GM13976 (cell line): ENCODE results near the gene GTPBP4.
A peak's percentile ranks its signal among the peaks of the same experiment; 100 is the strongest.

ENCODE experiments used
- DNase-seq: peaks from one replicate; pipeline ENCODE4 v3.0.0; 2012; ENCODE audit warnings: low spot score
- in situ Hi-C: fragments of 300-500 bp; cut with MboI; formaldehyde crosslinking; loops from one replicate; pipeline ENCODE4 v1.12.0; 2022; ENCODE audit warnings: low sequenced_read_pairs, mixed read lengths, inconsistent platforms; ENCODE audit not compliant: unreplicated experiment
- TF ChIP-seq, protein P1 (sequence below): IDR thresholded peaks from 2 replicates; pipeline ENCODE4 v1.5.1; 2012; ENCODE audit warnings: borderline replicate concordance, mild to moderate bottlenecking; ENCODE audit not compliant: insufficient read depth; ENCODE audit errors: extremely low read depth, missing control alignments, control extremely low read depth

The GTPBP4 gene

DNA sequence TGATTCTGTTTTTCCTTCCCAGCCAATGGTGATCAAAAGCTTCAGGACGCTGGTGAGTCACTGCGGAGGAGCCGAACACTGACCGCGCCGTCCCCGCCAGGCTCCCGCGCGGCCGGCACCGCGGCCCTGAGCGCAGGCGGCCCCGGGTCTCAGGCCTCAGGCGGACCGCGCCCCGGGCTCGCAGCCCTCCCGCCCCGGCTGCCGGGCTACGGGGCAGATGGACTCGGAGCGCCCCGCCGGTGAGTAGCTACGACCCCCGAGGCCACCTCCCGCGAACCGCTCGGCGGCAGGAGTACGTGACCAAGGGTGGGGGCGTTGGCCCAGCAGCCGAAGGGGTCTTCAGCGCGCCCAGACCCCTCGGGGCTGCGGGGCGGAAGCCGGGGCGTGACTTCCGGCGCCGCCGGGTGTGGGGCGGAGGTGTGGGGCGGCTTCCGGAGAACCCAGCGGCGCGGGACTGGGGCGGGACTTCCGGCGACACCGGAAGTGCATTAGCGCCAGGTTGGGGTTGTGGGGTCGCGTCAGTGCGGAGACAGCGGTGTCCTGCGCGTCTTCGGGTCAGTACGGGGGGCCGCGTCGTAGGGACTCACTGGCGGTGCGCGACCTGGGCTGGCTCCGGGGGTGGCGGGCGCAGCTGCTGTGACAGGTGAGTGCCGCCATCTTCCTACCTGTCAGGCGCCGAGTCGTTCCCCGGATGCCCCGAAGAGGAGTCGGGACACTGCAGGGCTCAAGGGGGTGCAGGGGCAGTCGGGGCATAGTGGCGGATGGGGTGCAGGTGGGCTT is 68.3 kb downstream of the GTPBP4 start, which contains the start of gene WDR37:
WDR37 (plus strand) TSS at position 60 of the 780 bp plus-strand sequence. CDS start 15,771 bp downstream, outside the sequence.
- in situ Hi-C loops, result no loop called here
- DNase-seq, result peak; percentile 96
- TF ChIP-seq, protein P1, sequence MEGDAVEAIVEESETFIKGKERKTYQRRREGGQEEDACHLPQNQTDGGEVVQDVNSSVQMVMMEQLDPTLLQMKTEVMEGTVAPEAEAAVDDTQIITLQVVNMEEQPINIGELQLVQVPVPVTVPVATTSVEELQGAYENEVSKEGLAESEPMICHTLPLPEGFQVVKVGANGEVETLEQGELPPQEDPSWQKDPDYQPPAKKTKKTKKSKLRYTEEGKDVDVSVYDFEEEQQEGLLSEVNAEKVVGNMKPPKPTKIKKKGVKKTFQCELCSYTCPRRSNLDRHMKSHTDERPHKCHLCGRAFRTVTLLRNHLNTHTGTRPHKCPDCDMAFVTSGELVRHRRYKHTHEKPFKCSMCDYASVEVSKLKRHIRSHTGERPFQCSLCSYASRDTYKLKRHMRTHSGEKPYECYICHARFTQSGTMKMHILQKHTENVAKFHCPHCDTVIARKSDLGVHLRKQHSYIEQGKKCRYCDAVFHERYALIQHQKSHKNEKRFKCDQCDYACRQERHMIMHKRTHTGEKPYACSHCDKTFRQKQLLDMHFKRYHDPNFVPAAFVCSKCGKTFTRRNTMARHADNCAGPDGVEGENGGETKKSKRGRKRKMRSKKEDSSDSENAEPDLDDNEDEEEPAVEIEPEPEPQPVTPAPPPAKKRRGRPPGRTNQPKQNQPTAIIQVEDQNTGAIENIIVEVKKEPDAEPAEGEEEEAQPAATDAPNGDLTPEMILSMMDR, result no peak

DNA sequence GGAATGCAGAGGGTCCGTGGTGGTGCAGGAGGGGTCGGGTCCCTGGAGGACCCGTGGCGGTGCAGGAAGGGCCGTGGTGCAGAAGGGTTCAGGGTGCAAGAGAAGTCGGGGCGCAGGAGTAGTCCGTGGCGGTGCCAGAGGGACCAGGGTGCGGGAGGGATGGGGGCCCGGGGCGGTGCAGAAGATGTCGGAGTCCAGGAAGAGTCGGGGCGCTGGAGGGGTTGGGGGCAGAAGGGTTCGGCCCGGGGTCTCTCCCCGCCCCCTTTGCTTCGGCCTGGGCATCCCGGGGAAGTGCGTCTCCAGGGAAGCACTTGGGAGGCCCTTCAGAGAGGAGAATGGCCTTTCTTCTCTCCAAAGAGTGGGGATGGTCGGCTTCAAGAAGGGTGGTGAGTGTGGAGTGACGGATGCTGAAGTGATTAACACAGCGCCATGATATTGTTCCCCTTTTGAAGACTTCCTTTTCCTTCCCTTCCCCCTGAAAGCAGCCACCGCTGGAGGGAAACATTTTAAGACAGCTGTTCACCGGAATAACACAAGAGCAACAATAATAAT is 68.9 kb downstream of the GTPBP4 start:
- DNase-seq, result peak; percentile 46
- in situ Hi-C loops, result no loop called here
- TF ChIP-seq, protein P1, result no peak

DNA sequence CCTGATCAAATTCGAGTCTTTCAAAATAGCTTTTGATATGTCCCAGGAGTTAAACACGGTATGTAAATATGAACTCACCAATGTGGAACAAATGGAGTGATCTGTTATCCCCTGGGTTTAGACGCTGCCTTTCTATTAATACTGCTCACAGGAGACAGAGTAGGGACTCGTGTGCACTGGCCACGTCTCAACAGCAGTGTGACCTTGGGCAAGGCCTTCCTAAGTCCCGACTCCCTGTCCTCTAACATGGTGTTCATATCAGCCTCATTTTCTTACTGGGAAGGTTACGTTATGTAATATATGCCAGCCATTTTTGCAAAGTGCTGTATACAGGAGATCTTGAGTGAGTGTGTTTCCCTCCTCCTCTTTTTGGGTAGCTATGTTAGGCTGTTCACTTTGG is 69.8 kb downstream of the GTPBP4 start:
- DNase-seq, result no peak
- in situ Hi-C loops, result no loop called here
- TF ChIP-seq, protein P1, result no peak

DNA sequence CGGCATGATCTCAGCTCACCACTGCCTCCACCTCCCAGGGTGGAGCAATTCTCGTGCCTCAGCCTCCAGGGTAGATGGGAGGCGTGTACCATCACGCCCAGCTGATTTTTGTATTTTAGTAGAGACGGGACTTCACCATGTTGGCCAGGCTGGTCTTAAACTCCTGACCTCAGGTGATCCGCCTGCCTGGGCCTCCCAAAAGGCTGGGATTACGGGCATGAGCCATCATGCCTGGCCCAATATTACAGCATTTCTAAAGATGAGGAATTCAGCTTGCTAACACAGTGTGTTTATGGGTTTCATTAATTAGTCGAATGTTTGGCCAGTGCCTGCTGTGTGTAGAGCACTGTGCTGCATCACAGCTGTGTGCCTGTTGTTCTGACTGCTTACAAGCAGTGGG is 71.7 kb downstream of the GTPBP4 start:
- in situ Hi-C loops, result no loop called here
- TF ChIP-seq, protein P1, result no peak
- DNase-seq, result no peak

DNA sequence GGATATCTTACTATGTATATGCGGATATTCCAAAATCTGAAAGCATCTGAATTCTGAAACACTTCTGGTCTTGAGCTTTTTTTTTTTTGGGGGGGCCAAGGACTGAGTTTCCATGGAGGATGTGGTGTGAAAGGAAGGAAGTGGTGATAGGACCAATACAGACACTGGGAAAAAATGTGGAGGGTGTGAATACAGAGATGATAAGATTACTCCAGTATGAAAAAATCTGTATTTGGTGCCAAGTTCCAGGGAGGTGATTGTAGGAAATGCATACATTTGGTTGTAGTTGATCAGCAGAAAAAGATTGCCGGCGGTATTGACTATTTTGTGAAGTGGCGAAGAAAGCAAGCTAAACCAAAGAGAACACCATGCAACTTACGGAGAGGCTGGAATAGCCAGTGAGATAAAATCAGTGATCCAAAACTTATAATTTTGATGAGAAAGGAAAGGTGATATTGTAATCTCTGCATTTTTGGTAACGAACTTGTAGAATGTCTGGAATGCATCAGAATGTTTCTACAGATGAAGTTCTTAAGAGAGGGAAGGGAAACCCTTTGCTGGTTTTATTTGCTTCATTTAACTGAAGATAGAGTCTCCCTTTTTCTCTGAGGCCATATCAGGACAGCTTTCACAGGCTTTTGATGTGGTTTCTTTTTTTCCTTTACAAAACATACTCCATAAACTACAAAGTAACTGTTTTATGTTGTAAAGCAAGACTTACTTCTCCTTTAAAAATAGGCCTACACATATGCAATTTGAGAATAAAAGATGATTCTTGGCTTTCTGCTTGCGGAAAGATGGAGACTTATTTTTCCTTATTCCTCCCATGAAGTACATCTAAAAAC is 73.9 kb downstream of the GTPBP4 start:
- TF ChIP-seq, protein P1, result no peak
- DNase-seq, result no peak
- in situ Hi-C loops, result no loop called here

DNA sequence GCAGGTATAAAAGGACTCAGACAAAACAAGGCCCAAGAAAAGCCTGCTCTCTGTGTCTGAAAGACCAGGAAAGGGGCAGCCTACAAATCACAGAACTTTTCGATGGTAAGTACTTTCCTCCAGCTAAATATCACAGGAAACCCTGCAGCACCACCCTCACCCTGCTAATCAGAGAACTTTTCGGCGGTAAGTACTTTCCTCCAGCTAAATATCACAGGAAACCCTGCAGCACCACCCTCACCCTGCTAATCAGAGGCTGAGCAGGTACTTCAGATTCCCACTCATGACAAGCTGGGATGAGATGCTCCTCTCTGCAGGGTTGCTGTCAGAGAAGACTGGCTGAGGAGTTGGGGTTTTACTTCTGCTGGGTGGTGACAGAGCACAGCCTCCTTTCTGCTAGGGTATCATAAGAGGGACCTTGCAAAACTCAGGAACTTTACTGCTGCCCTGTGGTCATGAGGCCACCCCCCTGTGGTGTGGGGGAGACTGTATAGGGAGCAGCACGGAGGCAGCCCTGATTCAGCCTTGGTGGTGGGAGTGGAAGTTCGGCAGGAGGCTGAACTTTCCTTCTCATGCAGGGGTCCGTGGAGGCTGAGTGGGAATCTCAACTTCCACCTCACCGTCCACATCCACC is 75.1 kb downstream of the GTPBP4 start:
- no peak for DNase-seq

More for the DNA sequence above, 75.1 kb downstream of the GTPBP4 start:
- TF ChIP-seq, protein P1, result no peak
- in situ Hi-C loops, result no loop called here
